GM12875 (cell line): Measurements from ENCODE around the gene CHRDL2.

Source experiments
- H3K4me3 ChIP-seq: one replicate; pipeline ENCODE4 v1.5.1; 2011; ENCODE audit warnings: low read depth, low read length, control low read depth
- CTCF ChIP-seq: IDR thresholded peaks from 2 replicates; pipeline ENCODE4 v1.5.1; 2011; ENCODE audit warnings: low read depth, mild to moderate bottlenecking, control low read depth, inconsistent platforms, low read length, moderate library complexity, borderline replicate concordance; ENCODE audit not compliant: insufficient read depth

Gene CHRDL2

GRCh38 chr11:74709175-74709574 lies 22.1 kb downstream of the CHRDL2 start:
- no peak for TF ChIP-seq CTCF
- H3K4me3 ChIP-seq: no peak overlapping the region

GRCh38 chr11:74707602-74708510 lies 23.4 kb downstream of the CHRDL2 start:
- H3K4me3 ChIP-seq: no peak overlapping the region
- TF ChIP-seq CTCF: no peak

GRCh38 chr11:74707182-74707581 lies 24.0 kb downstream of the CHRDL2 start:
- TF ChIP-seq CTCF: no peak
- no peak overlapping the region for H3K4me3 ChIP-seq

GRCh38 chr11:74703211-74703610 lies 28.0 kb downstream of the CHRDL2 start:
- no peak overlapping the region for H3K4me3 ChIP-seq
- TF ChIP-seq CTCF: no peak

GRCh38 chr11:74702383-74703007 lies 28.7 kb downstream of the CHRDL2 start:
- TF ChIP-seq CTCF: peak; percentile 95
- no peak overlapping the region for H3K4me3 ChIP-seq

GRCh38 chr11:74701351-74701750 lies 29.9 kb downstream of the CHRDL2 start:
- TF ChIP-seq CTCF: peak; percentile 22; the same call in 1 of the 2 replicates
- H3K4me3 ChIP-seq: no peak overlapping the region

GRCh38 chr11:74699615-74700396 lies 31.4 kb downstream of the CHRDL2 start:
- no peak overlapping the region for H3K4me3 ChIP-seq
- TF ChIP-seq CTCF: no peak
